Measurements from ENCODE around the gene TOLLIP.

The TOLLIP gene

DNA sequence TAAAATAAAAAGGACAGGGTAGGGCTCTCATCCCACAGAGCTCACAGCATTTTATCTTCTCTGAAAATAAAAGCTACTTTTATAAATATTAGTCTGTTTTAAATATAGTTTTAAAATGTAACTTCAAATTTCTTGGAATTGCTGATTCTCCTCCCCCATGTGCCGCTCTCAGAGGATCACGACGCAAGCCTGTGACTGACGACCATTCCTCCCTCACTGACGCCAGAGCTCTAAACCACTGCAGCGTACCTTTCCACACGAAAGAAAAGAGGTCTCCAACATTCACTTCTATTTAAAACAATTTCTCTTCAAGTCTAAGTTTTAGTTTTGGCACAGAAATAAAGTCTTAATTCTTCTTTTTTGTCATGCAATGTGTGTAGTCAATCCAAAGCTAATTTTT, 9.3 kb downstream of the TOLLIP start:
- FAIRE-seq (no peak), DNase-seq (ENCODE audit: insufficient read length, low spot score) (no peak)

DNA sequence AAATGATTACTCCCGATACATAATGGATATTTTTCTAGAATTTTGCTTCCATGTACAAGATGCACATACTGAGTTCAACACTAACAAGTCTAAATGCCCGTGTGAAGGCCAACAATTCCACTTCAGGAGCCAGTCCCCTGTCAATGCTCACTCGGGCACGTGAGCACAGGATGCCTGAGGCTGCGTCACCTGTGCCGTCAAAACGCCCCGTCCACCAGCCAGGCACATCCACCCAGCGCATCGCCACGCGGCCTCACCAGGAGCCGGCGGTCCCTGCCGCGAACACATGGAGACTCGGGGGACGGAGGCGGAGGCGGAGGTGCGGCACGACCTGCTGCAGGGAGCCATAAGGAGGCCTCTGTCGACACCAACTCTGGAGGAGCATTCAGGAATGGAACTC, 9.8 kb downstream of the TOLLIP start:
- DNase-seq (ENCODE audit: insufficient read length, low spot score): no peak
- FAIRE-seq: no peak

DNA sequence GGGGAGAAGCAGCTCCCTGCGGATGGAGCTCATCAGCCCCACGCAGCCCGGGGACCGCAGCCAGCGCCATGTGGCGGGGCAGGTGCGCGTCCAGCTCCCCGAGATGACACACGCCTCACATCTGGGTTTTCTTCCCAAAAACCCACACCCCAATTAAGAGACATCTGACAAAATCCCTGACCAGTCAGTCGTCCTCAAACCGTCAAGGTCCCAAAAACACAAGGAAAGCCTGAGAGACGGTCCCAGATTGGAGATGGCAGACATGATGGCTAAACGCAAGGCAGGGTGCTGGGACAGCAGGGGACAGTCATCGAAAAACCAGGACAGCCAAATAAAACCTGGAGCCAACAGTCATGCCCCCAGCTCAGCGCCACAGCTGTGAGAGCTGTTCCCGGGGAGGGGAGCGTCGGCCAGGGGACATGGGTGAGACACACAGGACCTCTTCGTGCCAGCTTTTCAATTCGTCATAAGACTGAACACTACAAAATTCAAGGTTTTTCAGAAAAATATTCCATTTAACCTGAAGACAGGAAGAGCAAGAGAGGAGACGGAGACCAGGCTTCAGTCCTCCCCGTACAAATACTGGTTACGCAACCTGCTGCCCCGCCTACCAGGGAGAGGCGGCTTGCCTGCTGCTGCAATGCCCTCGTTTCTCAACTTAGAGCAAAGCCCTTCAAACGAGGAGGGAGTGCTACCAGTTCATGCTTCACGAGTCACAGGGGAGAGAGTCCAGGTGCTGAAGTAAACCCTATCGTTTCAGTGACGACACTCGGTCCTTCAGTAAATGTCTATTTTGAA, 10.5 kb downstream of the TOLLIP start:
- FAIRE-seq (no peak), DNase-seq (ENCODE audit: insufficient read length, low spot score) (no peak)

DNA sequence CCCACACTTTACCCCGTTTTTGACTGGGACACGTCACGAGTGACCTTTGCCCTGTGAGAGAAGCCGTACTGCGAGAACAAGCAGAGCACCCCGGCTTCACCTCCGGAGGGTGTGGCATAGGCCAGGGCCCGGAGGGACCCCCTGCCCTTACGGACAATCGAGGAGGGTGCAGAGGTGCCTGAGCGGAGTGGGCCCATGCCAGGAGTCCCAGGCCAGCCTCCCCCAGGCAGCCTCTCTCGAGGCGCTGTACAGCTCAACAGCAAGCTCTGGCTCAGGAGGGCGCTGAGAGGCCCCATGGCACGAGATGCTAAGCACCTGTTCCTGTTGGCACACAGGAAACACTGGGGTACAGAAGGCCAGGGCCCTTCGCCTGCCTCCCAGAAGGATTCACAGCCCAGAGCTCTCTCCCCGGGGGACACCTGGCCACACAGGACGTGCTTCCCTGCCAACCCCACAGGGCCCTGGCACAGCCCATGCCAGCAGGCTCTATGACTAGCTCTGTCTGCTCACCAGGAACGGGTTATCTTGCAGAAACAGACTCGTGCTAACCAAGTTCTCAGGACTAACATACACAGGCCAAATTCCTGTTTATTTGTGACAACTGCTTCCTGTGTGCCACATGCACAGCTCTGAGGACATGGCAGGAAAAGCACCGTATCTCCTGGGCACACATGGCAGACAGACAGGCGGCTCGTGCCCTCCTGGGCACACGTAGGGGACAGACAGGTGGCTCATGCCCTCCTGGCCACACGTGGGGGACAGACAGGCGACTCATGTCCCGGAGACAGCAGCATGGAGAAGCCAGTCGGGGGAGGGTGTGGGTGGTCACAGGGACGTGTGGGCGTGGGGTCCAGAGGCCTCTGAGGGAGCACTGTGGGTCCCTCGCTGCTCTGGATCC, 11.6 kb downstream of the TOLLIP start:
- DNase-seq (ENCODE audit: insufficient read length, low spot score) (no peak), FAIRE-seq (no peak)

DNA sequence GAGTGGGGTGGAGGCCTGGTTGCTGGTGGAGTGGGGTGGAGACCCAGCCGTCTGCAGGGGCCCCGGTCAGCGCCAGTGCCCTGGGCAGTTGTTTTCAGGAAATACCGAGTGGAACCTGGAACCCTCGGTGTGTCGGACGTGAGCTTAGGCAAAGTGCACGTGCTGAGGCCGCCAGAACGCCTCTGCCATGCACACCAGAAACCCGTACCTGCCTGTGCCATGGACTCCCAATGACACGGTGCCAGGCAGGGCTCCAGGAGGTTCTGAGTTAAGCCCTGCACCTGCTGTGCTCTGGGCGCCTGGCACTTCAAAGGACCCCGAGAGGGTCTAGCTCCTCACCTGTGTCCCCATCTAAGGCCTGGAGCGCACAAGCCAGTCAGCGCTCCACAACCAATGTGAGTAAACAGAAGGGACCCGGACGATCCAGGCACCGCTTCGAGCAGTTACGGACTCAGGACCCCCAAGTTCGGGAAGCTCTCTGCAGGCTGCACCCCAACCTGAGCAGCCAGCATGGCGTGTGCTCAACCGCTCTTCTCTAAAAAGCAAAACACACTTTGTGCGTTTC, 12.3 kb downstream of the TOLLIP start:
- DNase-seq (ENCODE audit: insufficient read length, low spot score) (no peak), FAIRE-seq (no peak)

DNA sequence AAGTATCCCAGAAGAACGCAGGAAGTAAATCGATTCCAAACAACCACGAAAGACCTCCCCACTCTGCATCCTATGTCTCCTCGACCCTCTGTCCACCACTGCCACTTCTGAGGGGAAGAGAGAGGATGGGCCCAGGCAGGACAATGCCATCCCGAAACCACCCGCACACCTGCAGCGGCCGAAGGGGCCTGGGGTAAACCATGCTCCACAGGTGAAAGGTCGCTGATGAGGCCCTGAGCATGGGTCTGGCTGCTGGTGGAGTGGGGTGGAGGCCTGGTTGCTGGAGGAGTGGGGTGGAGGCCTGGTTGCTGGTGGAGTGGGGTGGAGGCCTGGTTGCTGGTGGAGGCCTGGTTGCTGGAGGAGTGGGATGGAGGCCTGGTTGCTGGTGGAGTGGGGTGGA, 13.1 kb downstream of the TOLLIP start:
- DNase-seq (ENCODE audit: insufficient read length, low spot score): no peak
- no peak for FAIRE-seq

DNA sequence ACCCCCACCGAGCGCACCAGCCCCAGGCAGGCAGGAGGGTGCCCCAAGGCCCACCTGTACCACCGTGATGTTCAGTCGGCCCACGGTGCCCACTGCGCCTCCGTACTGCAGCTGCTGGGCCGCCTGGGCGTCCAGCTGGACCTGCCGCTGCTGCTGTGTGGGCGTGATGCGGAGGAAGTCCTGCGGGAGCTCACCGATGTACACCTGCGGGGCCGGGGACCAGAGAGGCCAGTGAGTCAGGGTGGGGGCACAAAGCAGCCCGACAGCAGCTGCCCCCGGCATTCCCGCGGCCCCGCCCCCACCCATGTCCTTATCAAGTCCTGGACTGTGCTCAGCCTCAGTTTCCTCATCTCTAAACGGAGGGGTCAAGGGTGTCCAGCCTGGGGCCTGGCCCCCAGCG, 13.8 kb downstream of the TOLLIP start:
- DNase-seq (ENCODE audit: insufficient read length, low spot score) (no peak), FAIRE-seq (no peak)

DNA sequence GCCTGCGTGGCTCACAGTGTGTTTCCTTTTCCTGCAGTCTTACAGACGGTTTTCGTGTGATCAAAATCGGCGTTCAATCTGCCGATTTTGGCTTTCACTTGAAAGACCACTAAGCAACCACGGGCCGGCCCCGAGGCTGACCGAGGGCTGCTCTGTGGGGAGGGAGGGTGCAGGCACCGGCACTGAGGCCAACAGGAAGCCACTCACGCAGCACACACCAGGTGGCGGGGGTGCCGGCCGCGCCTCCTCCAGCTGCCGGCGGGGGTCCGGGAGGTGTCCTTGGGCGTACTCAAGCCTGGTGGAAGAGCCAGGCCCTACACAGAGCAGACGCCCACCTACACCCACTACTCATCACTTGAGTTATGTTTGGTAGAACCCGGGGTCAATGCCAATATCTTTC, 14.3 kb downstream of the TOLLIP start:
- DNase-seq (ENCODE audit: insufficient read length, low spot score) (no peak), FAIRE-seq (no peak)

DNA sequence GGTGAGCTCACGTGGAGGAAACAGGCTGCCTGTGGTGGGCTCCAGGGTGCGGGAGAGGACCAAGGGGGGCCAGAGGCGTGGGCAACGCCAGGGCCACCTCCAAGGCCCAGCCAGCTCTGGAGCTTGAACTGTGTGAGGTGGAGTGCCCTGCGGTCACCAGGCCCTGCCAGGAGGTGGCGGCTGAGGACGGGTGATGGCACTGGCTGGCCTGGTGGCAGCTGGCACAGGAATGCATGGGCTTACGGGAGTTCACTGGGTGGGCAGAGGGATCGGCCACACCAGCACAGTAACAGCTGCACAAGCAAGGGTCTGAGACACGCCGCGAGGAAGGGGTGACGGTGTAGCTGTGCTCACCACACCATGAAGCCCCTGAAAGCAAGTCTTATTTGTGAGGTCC, 15.8 kb downstream of the TOLLIP start:
- FAIRE-seq (no peak), DNase-seq (ENCODE audit: insufficient read length, low spot score) (no peak)

DNA sequence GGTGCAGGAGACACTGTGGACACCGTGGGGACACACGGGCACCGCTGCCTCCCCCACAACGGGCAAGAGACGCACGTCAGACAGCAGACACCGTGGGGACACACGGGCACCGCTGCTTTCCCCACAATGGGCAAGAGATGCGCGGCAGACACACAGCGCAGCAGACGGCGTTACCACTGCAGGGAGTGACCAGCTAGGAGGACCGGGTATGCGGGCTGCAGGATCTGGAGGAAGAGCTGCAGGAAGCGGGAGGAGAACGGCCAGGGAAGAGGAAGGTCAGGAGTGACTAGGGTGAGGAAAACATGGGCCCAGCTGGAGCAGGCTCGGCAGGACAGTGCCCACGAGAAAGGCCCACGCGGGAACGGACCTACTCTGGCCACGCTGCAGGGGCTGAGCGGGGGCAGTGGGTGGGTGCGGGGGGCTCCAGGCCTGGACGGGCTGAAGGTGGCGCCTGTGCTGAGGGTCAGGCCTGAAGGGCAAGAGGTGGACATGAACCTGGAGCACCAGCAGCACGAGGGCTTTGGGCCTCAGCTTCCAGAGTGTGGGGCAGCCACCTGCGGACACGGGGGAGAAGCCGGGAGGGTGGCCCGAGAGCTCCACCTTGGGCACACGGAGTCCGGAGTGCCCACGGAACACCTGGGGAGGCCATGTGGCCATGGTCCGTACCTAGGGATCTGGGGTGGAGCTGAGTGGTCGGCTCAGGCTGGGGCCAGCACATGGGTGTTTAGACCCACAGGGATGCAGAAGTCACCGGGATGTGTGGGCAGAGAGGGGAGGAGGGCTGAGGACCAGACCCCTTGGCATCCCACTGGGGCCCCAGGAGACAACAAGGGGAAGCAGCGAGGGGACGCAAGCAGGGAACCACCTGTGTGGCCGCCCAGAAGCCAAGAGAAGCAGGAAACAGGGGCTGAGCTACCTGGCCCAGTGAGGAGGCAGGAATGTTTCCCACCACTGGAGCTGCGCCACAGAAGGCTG, 16.5 kb downstream of the TOLLIP start:
- DNase-seq (ENCODE audit: insufficient read length, low spot score) (no peak), FAIRE-seq (no peak)

DNA sequence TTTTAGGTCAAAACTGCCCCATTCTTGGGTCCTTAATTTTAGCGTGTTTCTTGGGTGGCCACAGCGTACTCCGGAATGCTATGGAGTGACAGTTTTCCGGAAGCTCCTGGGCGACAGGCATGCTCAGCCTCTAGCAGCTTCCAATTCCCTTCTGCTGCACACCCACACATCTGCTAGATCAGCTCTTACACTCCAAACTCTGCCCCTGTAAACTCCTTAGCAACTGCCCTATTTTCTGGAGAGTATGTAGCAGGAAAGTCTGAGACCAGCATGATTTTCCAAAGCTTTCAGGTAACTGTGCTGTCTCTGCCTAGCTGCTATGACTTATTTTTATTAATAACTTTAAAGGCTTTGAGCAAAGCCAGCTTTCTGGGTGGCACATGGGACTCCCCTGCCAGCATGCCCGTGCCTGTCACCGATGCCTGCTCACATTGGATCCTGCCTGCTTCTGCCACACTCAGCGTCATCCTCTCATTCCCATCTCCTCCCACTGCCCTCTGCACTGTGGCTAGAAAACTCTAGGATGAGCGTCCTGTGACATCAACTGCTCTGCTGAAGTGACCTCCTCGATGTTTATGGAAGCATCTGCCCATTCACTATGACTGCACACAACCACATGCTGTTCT, 17.3 kb downstream of the TOLLIP start:
- FAIRE-seq (no peak), DNase-seq (ENCODE audit: insufficient read length, low spot score) (no peak)

DNA sequence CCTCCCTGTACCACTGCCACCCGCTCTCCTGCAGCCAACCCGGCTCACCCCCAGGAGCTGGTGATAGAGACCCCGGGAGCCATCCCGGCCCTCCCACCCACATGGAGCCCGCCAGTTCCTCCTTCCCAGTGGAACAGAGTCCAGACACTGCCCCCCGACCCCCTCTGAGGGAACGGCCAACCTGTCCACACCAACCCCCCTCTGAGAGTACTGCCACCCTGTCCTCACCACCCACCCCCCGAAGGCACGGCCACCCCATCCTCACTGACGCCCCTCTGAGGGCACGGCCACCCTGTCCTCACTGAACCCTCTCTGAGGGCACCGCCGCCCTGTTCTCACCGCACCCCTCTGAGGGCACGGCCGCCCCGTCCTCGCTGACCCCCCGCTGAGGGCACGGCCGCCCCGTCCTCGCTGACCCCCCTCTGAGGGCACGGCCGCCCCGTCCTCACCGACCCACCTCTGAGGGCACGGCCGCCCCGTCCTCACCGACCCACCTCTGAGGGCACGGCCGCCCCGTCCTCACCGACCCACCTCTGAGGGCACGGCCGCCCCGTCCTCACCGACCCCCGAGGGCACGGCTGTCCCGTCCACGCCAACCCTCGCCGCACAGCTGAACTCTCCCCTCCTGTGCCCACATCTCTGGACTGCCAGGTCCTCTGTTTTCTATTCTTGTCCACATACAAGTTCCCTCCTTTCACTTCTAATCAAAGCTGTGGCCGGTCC, 18.0 kb downstream of the TOLLIP start:
- DNase-seq (ENCODE audit: insufficient read length, low spot score) (no peak), FAIRE-seq (no peak)

DNA sequence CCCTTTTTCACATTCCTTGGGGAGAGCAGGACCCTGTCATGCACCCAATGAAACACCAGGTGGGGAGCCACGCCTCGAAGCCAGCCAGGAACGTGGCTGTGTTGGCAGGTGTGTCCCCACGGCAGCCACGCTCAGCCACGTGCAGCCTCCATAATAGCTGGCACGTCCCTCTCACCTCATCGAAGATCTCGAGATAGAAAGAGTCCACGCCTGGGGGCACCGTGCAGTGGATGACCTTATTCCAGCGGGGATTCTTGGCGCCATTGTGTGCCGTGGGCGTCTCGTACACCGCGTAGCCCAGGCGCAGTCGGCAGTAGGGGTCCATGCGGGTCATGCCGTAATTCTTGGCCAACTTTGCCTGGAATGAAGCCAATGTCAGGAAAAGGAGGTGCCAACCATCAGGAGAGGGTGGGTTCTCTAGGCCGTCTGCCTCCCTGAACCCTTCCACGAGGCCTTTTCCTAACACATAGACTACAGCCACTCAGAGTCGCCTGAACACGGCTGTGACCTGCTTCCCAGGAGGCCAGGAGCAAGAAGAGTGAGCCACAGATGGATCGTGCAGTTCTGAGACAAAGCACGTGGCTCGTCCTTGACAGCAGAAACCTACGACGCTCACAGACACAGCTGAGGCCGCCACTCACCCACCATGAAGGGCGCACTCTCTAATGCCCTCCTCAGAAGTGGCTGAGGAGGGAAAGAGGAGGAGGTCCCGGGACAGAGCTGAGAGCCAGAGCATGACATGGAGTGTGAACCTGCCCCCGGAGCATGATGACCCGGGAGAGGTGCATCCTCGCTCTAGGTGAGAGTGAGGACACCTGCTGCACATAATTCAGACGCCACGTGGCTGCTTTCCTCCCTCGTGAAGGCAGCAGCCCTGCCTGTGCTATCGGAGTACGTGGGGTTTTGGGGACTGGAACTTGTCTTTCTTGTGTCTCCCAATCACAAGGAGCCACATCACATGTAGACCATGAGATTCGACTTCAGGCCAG, 19.1 kb downstream of the TOLLIP start:
- FAIRE-seq: no peak
- DNase-seq (ENCODE audit: insufficient read length, low spot score): no peak

DNA sequence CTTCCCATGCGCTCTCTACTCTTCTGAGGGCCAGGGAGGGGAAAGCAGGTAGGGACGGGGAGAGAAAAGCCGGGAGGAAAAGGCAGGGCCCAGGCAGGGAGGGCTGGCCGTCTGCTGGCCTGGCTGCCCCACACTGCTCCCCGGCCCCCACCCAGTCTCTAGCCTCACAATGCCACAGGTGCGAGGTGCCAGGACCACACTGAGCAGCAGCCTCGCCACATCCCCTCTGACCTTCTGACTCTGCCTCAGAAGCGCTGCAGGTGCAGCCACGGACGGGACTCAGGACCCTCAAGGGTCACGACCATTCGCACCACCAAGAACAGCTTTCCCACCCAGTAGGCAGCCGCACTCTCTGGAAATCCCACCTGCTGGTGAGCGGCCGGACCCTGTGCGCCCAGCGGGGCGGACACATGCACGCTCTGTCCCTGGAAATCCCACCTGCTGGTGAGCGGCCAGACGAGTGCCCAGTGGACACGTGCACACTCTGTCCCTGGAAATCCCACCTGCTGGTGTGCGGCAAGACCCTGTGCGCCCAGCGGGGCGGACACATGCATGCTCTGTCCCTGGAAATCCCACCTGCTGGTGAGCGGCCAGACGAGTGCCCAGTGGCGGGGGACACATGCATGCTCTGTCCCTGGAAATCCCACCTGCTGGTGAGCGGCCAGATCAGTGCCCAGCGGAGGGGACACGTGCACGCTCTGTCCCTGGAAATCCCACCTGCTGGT, 20.1 kb downstream of the TOLLIP start:
- no peak for DNase-seq (ENCODE audit: insufficient read length, low spot score)
- FAIRE-seq: no peak

DNA sequence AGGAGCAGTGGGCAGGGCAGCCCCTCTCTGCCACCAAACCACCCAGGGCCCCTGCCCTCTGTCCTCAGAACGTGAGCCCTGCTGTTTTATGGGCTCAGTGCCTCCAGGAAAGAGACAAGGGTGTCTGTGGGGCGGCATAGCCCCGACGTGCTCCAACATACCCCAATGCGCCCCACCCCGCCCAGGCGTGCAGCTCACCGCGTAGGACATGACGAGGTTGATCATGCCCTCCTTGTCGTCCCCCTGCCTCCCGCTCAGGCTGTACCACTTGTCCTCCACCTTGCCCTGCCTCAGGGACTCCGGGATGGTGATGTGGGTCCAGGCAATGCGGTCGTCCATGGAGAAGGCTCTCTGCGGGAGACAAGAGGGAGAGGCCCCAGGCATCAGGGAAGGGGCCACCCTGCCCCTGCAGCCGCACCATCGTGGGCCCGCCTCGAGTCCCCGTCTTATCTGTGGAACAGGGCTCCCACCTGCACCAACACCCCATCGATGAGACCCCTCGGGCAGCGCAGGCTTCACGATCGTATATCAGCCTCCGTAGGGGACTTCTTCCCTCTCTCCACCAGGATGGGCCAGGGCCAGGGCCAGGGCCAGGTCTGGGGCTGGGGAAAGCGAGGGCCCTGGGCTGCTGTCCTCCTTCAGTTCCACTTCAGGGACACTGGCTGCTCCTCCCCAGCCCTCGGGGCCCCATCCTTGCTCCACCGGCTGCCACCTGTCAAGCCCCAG, 20.8 kb downstream of the TOLLIP start:
- no peak for DNase-seq (ENCODE audit: insufficient read length, low spot score)
- FAIRE-seq: no peak

DNA sequence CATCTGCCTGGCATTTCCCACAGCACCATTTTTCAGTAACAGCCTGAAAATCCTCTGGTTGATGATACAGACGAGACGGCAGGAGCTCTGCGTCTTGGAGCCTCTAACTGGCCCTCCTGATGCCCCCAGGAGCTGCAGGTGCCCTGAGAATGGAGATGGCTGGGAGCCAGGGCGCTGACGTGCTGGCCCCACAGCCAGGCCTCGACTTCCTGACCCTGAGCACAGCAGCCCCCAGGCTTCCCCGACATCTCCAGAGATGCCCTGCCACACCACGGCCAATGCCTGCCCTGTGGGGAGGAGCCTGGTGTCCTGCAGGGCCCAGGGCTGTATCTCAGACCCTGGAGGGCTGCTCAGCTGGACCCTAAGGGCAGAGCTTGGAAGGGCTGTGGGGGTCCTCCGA, 21.5 kb downstream of the TOLLIP start:
- DNase-seq (ENCODE audit: insufficient read length, low spot score) (no peak), FAIRE-seq (no peak)

DNA sequence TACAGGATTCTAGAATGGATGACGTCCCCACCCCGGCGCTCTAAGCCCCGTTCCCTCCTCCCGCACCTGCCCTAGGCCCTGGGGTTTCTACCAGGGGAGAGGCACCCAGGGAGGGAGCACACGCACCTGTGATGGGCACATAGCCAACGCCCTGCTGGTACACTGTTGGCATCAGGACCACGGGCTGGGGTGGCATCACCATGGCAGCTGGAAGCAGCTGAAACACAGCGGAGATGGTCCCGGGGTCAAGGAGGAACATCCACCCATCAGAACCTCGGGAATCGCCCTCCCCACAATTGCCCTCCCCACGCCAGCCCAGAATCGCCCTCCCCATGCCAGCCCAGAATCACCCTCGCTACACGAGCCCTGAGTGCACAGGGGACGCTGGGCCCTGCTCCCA, 23.6 kb downstream of the TOLLIP start:
- DNase-seq (ENCODE audit: insufficient read length, low spot score) (no peak), FAIRE-seq (no peak)
